Measurements from ENCODE around the gene OGFOD1.

DNA sequence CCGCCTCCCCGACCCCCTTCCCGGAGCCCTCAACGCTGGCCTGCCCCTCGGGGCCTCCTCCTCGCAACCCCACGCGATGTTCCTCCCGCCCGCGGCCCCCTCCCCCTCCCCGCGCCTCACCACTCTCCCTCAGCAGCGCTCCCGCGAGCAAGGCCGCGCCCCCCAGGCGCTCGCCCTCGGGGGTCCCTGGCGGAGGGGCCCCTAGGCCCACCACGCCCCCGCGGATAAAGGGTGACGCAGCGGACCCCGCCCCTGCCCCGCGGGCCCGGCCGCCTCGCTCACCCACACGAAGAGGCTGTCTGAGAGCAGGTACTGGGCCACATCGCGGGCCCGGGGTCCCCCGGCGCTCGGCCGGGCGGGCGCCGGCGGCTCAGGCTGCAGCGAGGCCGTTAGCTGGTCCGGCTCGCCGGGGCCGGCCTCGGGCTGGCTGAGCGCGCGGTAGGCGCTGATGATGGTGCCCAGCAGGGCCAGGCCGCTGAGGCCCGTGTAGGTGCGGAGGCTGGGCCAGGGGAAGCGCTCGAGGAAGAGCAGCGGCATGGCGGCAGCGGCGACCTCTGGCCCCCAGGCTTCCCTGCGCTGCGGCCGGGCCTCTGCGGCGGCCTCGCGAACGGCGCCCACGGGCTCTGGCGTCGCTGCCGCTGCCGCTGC lies 26.4 kb upstream of the OGFOD1 start:
- TF ChIP-seq, protein P1, sequence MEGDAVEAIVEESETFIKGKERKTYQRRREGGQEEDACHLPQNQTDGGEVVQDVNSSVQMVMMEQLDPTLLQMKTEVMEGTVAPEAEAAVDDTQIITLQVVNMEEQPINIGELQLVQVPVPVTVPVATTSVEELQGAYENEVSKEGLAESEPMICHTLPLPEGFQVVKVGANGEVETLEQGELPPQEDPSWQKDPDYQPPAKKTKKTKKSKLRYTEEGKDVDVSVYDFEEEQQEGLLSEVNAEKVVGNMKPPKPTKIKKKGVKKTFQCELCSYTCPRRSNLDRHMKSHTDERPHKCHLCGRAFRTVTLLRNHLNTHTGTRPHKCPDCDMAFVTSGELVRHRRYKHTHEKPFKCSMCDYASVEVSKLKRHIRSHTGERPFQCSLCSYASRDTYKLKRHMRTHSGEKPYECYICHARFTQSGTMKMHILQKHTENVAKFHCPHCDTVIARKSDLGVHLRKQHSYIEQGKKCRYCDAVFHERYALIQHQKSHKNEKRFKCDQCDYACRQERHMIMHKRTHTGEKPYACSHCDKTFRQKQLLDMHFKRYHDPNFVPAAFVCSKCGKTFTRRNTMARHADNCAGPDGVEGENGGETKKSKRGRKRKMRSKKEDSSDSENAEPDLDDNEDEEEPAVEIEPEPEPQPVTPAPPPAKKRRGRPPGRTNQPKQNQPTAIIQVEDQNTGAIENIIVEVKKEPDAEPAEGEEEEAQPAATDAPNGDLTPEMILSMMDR (conservative IDR thresholded peaks at IDR 0.05; ENCODE audit: low read length): no peak
- no peak for TF ChIP-seq EZH2phosphoT487 (IDR thresholded peaks at IDR 0.05; ENCODE audit: borderline replicate concordance)

Data from Loucy (cell line).